ENCODE results near the gene ARHGAP6.

GRCh38 chrX:11566789-11567188 lies 98.9 kb downstream of the ARHGAP6 start:
- TF ChIP-seq EZH2phosphoT487 (IDR thresholded peaks at IDR 0.05; ENCODE audit: insufficient read depth, low read depth) (no peak), EZH2 (IDR thresholded peaks at IDR 0.05; ENCODE audit: insufficient read depth, poor library complexity, severe bottlenecking) (no peak)

Measured in GM23248 (cell line).